Amniotic epithelial cell (primary cell): ENCODE results near the gene BCL11B.

Experiments used
- DNase-seq: peaks from one replicate; pipeline ENCODE4 v3.0.0-alpha.2; 2010; ENCODE audit warnings: low read depth

Gene BCL11B

DNA sequence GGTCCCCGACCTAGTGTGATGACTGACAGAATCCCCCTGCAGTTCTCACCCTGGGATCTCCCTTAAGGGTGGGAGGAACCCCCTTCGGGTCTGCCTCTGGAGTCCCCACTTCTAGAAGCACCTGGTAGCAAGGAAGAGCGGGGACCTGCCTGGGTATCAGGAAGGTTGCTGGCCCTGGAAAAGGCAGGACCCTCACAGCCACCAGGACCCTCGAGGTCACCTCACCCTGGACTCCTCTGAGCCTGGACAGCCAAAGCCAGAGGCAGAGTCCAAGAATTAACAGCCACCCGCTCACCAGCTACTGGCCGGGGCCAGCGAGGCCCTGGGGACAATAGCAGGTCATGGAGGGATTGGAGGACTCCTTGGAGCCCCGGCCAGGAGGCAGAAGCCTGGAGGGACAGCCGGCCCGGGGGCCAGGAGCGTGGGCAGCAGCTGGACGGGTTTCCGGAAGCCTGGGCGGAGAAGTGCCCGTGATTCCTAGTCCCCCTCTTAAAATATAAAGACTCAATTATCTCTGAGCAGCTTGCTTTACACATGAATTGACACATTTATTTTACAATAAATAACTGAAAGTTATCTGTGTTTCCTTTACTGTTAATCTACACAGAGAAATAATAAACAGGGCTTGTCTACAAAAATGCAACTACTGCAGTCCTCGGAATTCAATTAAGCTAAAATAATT lies 17.5 kb downstream of the BCL11B start:
- no peak for DNase-seq

DNA sequence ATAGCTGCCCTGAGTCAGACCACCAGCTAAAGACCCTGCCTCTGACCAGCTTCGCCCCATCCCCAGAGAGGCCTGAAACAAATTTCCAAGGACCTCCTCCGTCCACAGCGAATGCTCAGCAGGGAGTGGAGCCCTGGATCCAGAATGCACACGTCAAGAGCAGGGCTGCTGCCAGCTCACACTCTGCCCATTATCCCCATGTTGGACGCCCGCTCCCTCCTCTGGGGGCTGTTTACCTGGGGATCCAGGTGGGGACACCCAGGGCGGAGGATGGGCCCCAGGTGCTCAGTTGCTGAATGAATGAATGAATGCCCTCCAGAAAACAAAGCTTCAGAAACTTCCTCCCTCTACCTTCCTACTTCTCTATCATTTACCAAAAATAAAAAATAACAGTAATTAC lies 18.1 kb downstream of the BCL11B start:
- no peak for DNase-seq

DNA sequence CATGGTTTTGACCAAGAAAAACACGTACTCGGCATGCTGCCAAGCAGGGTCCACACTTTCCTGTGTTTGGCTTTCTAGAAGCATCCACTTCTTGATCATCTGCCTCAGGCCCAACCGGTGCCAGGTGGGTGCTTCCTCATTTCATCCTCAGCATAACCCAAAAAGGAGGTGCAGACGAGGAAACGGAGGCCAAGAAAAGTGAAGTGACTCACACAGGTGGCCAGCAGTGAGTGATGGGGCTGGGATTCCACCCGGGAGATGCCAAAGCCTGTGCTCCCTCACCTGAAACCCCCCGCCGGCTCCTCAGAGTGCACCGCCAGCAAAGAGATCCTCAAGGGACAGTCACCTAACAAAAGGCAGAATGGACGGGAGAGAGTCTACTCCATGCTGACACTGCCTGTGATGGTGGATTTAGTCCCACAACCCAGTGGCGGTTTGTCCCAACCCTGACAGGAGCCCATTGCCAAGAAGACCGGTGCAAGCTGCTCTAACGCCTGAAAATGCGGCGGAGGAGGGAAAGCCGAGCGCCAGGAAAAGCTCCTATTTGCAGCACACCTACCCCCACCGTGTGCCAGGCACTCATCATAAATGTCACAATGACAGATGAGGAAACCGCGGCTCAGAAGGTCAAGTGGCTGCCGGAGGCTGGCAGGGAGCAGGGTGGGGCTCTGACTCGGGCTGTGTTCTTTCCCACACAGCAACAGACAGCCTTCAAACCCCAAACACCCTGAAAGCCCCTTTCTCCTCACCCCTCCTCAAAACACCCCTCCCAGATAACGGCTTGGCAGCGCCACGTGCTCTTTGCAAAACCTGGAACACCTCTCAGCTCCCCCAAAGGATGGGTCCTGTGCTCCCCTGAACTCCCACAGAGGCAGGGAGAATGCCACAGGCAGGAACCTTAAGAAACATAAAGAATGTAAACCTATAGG lies 18.8 kb downstream of the BCL11B start:
- no peak for DNase-seq

GRCh38 chr14:99252443-99252939 lies 19.5 kb downstream of the BCL11B start:
- DNase-seq, result no peak

- DNase-seq, result no peak
Observed at GRCh38 chr14:99251721-99252120, 20.3 kb downstream of the BCL11B start.

GRCh38 chr14:99250636-99251208 lies 21.3 kb downstream of the BCL11B start:
- DNase-seq, result no peak

DNA sequence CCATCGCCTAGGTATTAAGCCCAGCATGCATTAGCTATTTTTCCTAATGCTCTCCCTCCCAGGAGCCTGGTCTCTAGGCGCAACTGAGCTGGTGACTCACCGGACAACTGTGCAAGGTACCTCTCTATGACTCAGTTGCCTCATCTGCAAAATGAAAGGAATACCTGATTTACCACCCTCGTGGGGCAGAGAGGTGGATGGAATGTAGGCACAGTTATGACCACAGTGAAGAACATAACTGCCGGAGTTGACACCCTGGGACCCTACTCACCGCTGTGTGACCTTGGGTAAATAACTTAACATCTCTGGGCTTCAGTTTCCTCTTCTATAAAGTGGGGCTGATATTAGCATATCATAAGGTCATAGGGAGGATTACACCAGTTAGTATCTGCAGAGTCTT lies 22.6 kb downstream of the BCL11B start:
- DNase-seq, result no peak

DNA sequence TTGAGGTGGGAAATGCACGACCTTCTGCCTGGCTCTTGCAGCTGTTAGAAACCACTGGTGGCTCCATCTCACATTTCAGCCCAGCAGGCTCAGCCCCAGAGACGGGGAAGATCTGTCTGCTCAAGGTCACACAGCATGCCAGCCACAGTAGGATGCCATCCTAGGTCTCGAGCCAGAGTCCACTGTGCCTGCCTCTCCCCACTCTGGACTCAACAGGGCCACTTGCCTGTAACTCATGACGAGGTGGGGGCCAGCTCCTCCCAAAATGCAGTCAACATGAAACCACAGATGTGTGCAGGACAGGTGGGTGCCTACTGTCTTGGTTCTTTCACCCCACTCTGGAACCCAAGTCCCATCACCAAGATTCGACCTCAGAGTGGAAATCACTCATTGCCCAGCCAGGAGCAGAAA lies 23.2 kb downstream of the BCL11B start:
- DNase-seq, result no peak

- no peak for DNase-seq
Observed at GRCh38 chr14:99247772-99248171, 24.2 kb downstream of the BCL11B start.

DNA sequence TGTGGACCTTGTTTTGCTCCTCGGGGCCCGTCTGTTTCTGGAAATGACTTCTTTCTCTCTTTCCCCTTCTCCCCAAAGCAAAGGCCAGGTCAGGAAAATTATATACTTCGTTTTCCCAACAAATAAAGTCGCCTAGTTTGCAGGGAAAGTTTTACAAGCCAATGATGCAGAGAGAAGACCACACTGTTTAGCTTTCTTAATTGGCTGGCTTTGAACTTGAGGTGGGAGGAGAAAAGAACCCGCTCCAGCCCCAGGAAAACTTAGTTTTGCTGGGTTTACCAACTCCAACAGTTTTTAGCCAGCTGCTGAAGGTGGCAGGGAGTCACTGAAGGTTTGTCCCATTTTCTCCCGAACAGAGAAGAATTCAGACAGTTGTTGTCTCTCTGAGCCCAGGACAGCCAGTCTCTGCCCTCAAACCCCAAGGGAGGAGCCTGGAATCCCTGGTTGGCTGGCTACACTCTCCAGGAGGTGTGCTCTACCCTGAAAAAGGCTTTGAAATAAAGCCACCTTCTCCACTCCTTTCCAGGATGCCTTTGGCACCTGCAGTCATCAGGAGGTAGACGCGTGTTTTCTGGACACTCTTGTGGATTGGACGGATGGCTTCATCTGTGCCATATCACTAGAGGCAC lies 24.8 kb downstream of the BCL11B start:
- DNase-seq, result no peak

- no peak for DNase-seq
Observed at GRCh38 chr14:99246536-99247097, 25.4 kb downstream of the BCL11B start.

DNA sequence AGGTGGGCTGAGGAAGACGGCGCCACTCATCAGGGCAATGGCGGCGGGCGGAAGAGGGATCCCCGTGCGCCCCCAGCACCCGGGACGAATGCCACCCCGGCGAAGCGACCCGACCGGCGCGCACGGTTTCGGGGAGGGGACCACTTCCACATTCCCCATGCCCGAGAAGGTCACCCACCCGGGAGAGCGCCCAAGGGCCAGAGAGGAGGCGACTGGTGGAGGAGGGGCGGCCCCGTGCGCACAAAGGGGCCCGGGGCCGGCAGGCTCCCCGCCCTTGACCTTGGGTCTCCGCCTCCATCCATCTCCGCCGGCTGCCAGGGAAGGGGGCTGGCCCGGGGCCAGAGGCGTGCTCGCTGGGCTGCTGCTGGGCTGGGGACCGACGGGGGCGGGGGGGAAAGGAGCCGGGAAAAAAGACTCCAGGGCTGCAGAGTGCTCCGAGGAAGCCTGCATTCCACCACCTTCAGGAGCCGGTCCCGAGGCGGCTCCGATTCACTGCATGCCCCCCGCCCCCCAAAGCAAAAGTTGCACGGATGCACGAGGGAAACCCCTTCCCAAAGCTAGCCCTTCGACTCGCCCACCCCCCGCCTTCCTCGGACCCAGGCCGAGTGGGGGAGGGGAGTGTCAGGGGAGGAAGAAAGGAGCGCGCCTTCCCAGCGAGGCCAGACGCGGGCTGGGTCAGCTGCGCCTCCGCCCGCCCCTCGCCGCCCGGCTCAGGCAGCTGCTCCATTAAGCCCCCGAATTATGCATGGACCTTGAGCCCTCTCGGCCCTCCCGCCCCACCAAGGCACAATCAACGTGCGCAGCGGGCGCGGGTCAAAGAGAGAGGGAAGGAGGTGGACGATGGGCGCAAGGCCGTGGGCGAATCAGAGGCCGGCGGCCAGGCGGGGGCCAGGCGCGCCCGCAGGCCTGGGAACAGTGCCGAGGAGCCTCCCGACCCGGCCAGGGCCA lies 26.2 kb downstream of the BCL11B start:
- no peak for DNase-seq

- DNase-seq, result no peak
Observed at GRCh38 chr14:99244941-99245563, 26.9 kb downstream of the BCL11B start.

GRCh38 chr14:99244367-99244901 lies 27.6 kb downstream of the BCL11B start:
- no peak for DNase-seq

- DNase-seq, result no peak
Observed at GRCh38 chr14:99242816-99243721, 28.9 kb downstream of the BCL11B start.

- no peak for DNase-seq
Observed at GRCh38 chr14:99242238-99242637, 29.8 kb downstream of the BCL11B start.

GRCh38 chr14:99241325-99242010 lies 30.5 kb downstream of the BCL11B start:
- DNase-seq, result no peak

DNA sequence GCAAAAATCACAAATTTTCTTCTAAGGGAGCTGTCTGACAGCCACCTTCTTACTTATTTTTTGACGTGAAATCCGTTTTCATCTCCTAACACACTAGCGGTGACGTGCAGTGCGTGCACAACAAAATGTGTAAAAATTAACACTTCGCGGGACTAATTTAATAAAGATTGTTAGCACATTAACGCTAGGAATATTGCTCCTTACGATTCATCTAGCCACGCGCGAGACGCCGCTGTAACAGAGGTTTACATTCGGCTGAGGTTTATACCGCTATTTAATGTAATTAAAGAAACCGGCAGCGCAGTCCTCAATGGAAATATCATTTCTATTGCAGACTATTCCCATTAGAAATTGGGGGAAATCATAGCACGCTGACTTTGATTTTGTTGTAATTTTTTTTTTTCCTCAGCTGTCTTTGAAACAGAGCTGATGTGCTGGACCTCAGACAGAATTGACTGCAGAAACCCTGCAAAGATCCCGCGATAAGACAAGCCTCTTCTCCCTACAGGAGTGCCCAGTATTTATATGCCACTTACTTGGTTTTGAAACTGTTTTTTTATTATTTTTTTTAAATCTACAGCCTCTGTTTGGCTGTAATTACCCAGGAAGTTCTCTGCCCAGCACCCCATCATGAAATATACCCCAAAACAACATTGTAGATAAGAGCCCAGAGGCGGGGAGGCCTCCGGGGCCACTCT lies 31.2 kb downstream of the BCL11B start:
- no peak for DNase-seq
